Fibroblast of gingiva (primary cell): ENCODE results near the gene PRKD1.
"Not testable (repeated sequence)": the region's sequence is repeated elsewhere in the genome, so short reads cannot be mapped to it uniquely, and the experiment has no call there.

Source experiments
- DNase-seq: peaks from one replicate; pipeline ENCODE4 v3.0.0-alpha.2; 2011; ENCODE audit warnings: low read depth

The PRKD1 gene

GRCh38 chr14:29740491-29740890 is 187.2 kb downstream of the PRKD1 start:
- no peak for DNase-seq

- no peak for DNase-seq
Observed at GRCh38 chr14:29738950-29739349, 188.7 kb downstream of the PRKD1 start.

- DNase-seq: no peak
Observed at GRCh38 chr14:29738056-29738455, 189.6 kb downstream of the PRKD1 start.

- DNase-seq: peak; percentile 21
Observed at GRCh38 chr14:29735459-29735858, 192.2 kb downstream of the PRKD1 start.

GRCh38 chr14:29734732-29735131 is 192.9 kb downstream of the PRKD1 start:
- DNase-seq: no peak

GRCh38 chr14:29726560-29727331 is 200.9 kb downstream of the PRKD1 start:
- DNase-seq: peak; percentile 87

GRCh38 chr14:29724991-29725390 is 202.7 kb downstream of the PRKD1 start:
- DNase-seq: peak; percentile 30

GRCh38 chr14:29722831-29723230 is 204.8 kb downstream of the PRKD1 start:
- DNase-seq: no peak

- DNase-seq: no peak
Observed at GRCh38 chr14:29721586-29721985, 206.1 kb downstream of the PRKD1 start.

- DNase-seq: no peak
Observed at GRCh38 chr14:29717901-29718300, 209.7 kb downstream of the PRKD1 start.

- peak; percentile 83 for DNase-seq
Observed at GRCh38 chr14:29716150-29716549, 211.5 kb downstream of the PRKD1 start.

- no peak for DNase-seq
Observed at GRCh38 chr14:29712601-29713000, 215.0 kb downstream of the PRKD1 start.

- no peak for DNase-seq
Observed at GRCh38 chr14:29710015-29710414, 217.6 kb downstream of the PRKD1 start.

GRCh38 chr14:29709490-29709889 is 218.2 kb downstream of the PRKD1 start:
- no peak for DNase-seq

- no peak for DNase-seq
Observed at GRCh38 chr14:29706700-29707099, 220.9 kb downstream of the PRKD1 start.

GRCh38 chr14:29705801-29706200 is 221.8 kb downstream of the PRKD1 start:
- peak; percentile 49 for DNase-seq

GRCh38 chr14:29689597-29689996 is 238.1 kb downstream of the PRKD1 start:
- DNase-seq: not testable (repeated sequence)

GRCh38 chr14:29687866-29688265 is 239.8 kb downstream of the PRKD1 start:
- DNase-seq: no peak

- DNase-seq: no peak
Observed at GRCh38 chr14:29687071-29687765, 240.4 kb downstream of the PRKD1 start.

GRCh38 chr14:29684926-29685325 is 242.7 kb downstream of the PRKD1 start:
- DNase-seq: no peak

- no peak for DNase-seq
Observed at GRCh38 chr14:29682789-29683188, 244.9 kb downstream of the PRKD1 start.

GRCh38 chr14:29681316-29681715 is 246.3 kb downstream of the PRKD1 start:
- no peak for DNase-seq

- DNase-seq: no peak
Observed at GRCh38 chr14:29674566-29675285, 252.9 kb downstream of the PRKD1 start.
